ENCODE measurements around the gene ARHGAP26.

ARHGAP26 gene

GRCh38 chr5:143059976-143060765 is 290.0 kb downstream of the ARHGAP26 start:
- Histone ChIP-seq H3K27me3 (ENCODE audit: insufficient read depth, low read length) (no peaks in the 10 kb centered on the region), H2AFZ (ENCODE audit: low read length, unreplicated experiment) (no peak overlapping the region), H3K79me2 (ENCODE audit: control insufficient read depth, insufficient read depth, low read length, unreplicated experiment) (no peaks in the 10 kb centered on the region), H3K4me3 (ENCODE audit: low read depth, low read length) (0 out of 2 replicates have a peak overlapping the region, but pooled peaks have one; percentile 0), H3K36me3 (ENCODE audit: insufficient read depth, low read length) (no peaks in the 10 kb centered on the region), H3K27ac (ENCODE audit: low read depth, low read length) (peak overlapping the region; percentile 68), H3K4me1 (ENCODE audit: control insufficient read depth, insufficient read depth, low read length, unreplicated experiment) (peaks cover 96% of the 10 kb centered on the region)

- Histone ChIP-seq H3K79me2 (ENCODE audit: control insufficient read depth, insufficient read depth, low read length, unreplicated experiment) (no peaks in the 10 kb centered on the region), H3K4me1 (ENCODE audit: control insufficient read depth, insufficient read depth, low read length, unreplicated experiment) (peaks cover 93% of the 10 kb centered on the region), H2AFZ (ENCODE audit: low read length, unreplicated experiment) (no peak overlapping the region), H3K27ac (ENCODE audit: low read depth, low read length) (peak overlapping the region; percentile 68), H3K36me3 (ENCODE audit: insufficient read depth, low read length) (no peaks in the 10 kb centered on the region), H3K27me3 (ENCODE audit: insufficient read depth, low read length) (no peaks in the 10 kb centered on the region), H3K4me3 (ENCODE audit: low read depth, low read length) (peak overlapping the region; percentile 5; the same call in 1 of the 2 replicates)
These were observed 291.2 kb downstream of the ARHGAP26 start for GRCh38 chr5:143061161-143061945.

- peak overlapping the region; percentile 68; the same call in 1 of the 2 replicates for H3K27ac ChIP-seq (ENCODE audit: low read depth, low read length)
- no peak overlapping the region for H2AFZ ChIP-seq (ENCODE audit: low read length, unreplicated experiment)
- peaks cover 83% of the 10 kb centered on the region for H3K4me1 ChIP-seq (ENCODE audit: control insufficient read depth, insufficient read depth, low read length, unreplicated experiment)
- H3K36me3 ChIP-seq (ENCODE audit: insufficient read depth, low read length), result no peaks in the 10 kb centered on the region
- H3K79me2 ChIP-seq (ENCODE audit: control insufficient read depth, insufficient read depth, low read length, unreplicated experiment), result no peaks in the 10 kb centered on the region
- no peaks in the 10 kb centered on the region for H3K27me3 ChIP-seq (ENCODE audit: insufficient read depth, low read length)
- no peak overlapping the region for H3K4me3 ChIP-seq (ENCODE audit: low read depth, low read length)
These were observed 292.2 kb downstream of the ARHGAP26 start for GRCh38 chr5:143062379-143062778.

GRCh38 chr5:143063175-143063970 is 293.2 kb downstream of the ARHGAP26 start:
- no peaks in the 10 kb centered on the region for H3K79me2 ChIP-seq (ENCODE audit: control insufficient read depth, insufficient read depth, low read length, unreplicated experiment)
- H3K27me3 ChIP-seq (ENCODE audit: insufficient read depth, low read length), result no peaks in the 10 kb centered on the region
- H3K4me3 ChIP-seq (ENCODE audit: low read depth, low read length), result no peak overlapping the region
- H2AFZ ChIP-seq (ENCODE audit: low read length, unreplicated experiment), result no peak overlapping the region
- H3K4me1 ChIP-seq (ENCODE audit: control insufficient read depth, insufficient read depth, low read length, unreplicated experiment), result peaks cover 75% of the 10 kb centered on the region
- H3K27ac ChIP-seq (ENCODE audit: low read depth, low read length), result peak overlapping the region; percentile 91
- no peaks in the 10 kb centered on the region for H3K36me3 ChIP-seq (ENCODE audit: insufficient read depth, low read length)

GRCh38 chr5:143064218-143064641 is 294.1 kb downstream of the ARHGAP26 start:
- no peaks in the 10 kb centered on the region for H3K79me2 ChIP-seq (ENCODE audit: control insufficient read depth, insufficient read depth, low read length, unreplicated experiment)
- no peaks in the 10 kb centered on the region for H3K27me3 ChIP-seq (ENCODE audit: insufficient read depth, low read length)
- H3K4me1 ChIP-seq (ENCODE audit: control insufficient read depth, insufficient read depth, low read length, unreplicated experiment), result peaks cover 67% of the 10 kb centered on the region
- H3K36me3 ChIP-seq (ENCODE audit: insufficient read depth, low read length), result no peaks in the 10 kb centered on the region
- H2AFZ ChIP-seq (ENCODE audit: low read length, unreplicated experiment), result peak overlapping the region; percentile 7
- H3K27ac ChIP-seq (ENCODE audit: low read depth, low read length), result peak overlapping the region; percentile 91
- H3K4me3 ChIP-seq (ENCODE audit: low read depth, low read length), result 0 out of 2 replicates have a peak overlapping the region, but pooled peaks have one; percentile 13

GRCh38 chr5:143064676-143065075 is 294.5 kb downstream of the ARHGAP26 start:
- Histone ChIP-seq H3K27ac (ENCODE audit: low read depth, low read length) (peak overlapping the region; percentile 91), H3K4me3 (ENCODE audit: low read depth, low read length) (peak overlapping the region; percentile 13), H3K4me1 (ENCODE audit: control insufficient read depth, insufficient read depth, low read length, unreplicated experiment) (peaks cover 63% of the 10 kb centered on the region), H3K27me3 (ENCODE audit: insufficient read depth, low read length) (no peaks in the 10 kb centered on the region), H2AFZ (ENCODE audit: low read length, unreplicated experiment) (peak overlapping the region; percentile 7), H3K79me2 (ENCODE audit: control insufficient read depth, insufficient read depth, low read length, unreplicated experiment) (no peaks in the 10 kb centered on the region), H3K36me3 (ENCODE audit: insufficient read depth, low read length) (no peaks in the 10 kb centered on the region)

GRCh38 chr5:143065185-143065965 is 295.2 kb downstream of the ARHGAP26 start:
- H3K27me3 ChIP-seq (ENCODE audit: insufficient read depth, low read length), result no peaks in the 10 kb centered on the region
- H3K4me1 ChIP-seq (ENCODE audit: control insufficient read depth, insufficient read depth, low read length, unreplicated experiment), result peaks cover 56% of the 10 kb centered on the region
- peak overlapping the region; percentile 91 for H3K27ac ChIP-seq (ENCODE audit: low read depth, low read length)

GRCh38 chr5:143065996-143066522 is 295.9 kb downstream of the ARHGAP26 start:
- Histone ChIP-seq H3K36me3 (ENCODE audit: insufficient read depth, low read length) (no peaks in the 10 kb centered on the region), H3K4me1 (ENCODE audit: control insufficient read depth, insufficient read depth, low read length, unreplicated experiment) (peaks cover 49% of the 10 kb centered on the region), H2AFZ (ENCODE audit: low read length, unreplicated experiment) (no peak overlapping the region), H3K79me2 (ENCODE audit: control insufficient read depth, insufficient read depth, low read length, unreplicated experiment) (no peaks in the 10 kb centered on the region), H3K27me3 (ENCODE audit: insufficient read depth, low read length) (no peaks in the 10 kb centered on the region), H3K4me3 (ENCODE audit: low read depth, low read length) (no peak overlapping the region), H3K27ac (ENCODE audit: low read depth, low read length) (peak overlapping the region; percentile 91)

More at GRCh38 chr5:143065185-143065965, 295.2 kb downstream of the ARHGAP26 start:
- Histone ChIP-seq H3K79me2 (ENCODE audit: control insufficient read depth, insufficient read depth, low read length, unreplicated experiment) (no peaks in the 10 kb centered on the region), H2AFZ (ENCODE audit: low read length, unreplicated experiment) (peak overlapping the region; percentile 7), H3K4me3 (ENCODE audit: low read depth, low read length) (peak overlapping the region; percentile 13; the same call in 1 of the 2 replicates), H3K36me3 (ENCODE audit: insufficient read depth, low read length) (no peaks in the 10 kb centered on the region)

GRCh38 chr5:143066556-143067281 is 296.5 kb downstream of the ARHGAP26 start:
- Histone ChIP-seq H3K79me2 (ENCODE audit: control insufficient read depth, insufficient read depth, low read length, unreplicated experiment) (no peaks in the 10 kb centered on the region), H3K4me3 (ENCODE audit: low read depth, low read length) (no peak overlapping the region), H3K27ac (ENCODE audit: low read depth, low read length) (no peak overlapping the region), H3K27me3 (ENCODE audit: insufficient read depth, low read length) (no peaks in the 10 kb centered on the region), H3K36me3 (ENCODE audit: insufficient read depth, low read length) (no peaks in the 10 kb centered on the region), H3K4me1 (ENCODE audit: control insufficient read depth, insufficient read depth, low read length, unreplicated experiment) (peaks cover 42% of the 10 kb centered on the region), H2AFZ (ENCODE audit: low read length, unreplicated experiment) (no peak overlapping the region)
